GM21447 (cell line): Measurements from ENCODE around the gene OXGR1.
"Not testable (repeated sequence)": the region's sequence is repeated elsewhere in the genome, so short reads cannot be mapped to it uniquely, and the experiment has no call there.

Experiments
- ATAC-seq: cut with Tn5 transposase; IDR thresholded peaks from one replicate; pipeline ENCODE4 v1.9.1; 2021; ENCODE audit not compliant: unreplicated experiment

The OXGR1 gene

DNA sequence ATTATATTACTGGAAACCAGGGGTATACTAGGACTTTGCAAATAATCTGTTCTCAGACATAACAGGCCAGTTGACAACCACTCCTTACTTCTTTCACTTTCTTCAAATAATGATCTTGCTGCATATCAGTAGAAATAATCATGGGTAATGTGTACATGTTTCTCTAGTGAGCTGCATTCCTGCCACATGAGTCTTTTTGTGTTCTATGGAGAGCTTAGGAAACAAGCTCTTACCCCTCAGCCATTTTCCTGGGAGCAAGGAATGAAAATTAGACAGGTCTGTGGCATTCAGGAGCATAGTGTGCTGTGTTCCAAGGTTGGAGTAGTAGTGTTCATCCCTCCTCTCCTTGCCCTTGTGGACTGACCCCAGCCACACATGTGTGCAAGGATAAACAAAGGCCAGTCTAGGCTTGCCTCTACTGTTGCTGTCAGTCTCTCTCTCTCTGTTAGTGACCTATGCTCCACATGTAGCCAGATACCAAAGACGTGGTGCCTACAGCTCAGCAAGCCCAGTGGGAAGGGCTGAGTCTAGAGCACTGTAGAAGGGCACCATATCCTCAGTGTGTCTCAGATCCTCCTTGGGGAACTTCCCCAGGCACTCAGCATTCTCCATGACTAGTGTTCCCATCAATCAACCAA is 11.5 kb upstream of the OXGR1 start:
- ATAC-seq: no peak

DNA sequence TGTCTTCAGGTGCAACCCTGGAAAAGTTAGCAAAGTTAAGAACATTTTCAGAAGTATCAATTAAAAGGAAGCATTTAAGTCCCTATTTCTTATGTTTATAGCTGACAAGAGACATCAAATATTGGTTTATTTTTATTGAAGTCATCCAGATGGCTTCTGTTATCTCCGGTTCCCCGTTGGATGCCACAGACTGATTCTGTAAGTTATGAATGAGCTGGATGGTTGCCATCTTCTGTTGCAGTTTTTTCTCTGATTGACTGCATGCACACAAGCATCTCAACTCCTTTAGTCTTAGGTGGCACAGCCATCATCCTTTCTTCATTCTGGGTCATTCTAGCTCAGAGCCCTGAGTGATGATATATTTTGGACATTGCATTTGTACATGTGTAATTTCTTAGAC is 10.6 kb upstream of the OXGR1 start:
- no peak for ATAC-seq

GRCh38 chr13:97004096-97004876 is 10.0 kb upstream of the OXGR1 start:
- ATAC-seq: no peak

DNA sequence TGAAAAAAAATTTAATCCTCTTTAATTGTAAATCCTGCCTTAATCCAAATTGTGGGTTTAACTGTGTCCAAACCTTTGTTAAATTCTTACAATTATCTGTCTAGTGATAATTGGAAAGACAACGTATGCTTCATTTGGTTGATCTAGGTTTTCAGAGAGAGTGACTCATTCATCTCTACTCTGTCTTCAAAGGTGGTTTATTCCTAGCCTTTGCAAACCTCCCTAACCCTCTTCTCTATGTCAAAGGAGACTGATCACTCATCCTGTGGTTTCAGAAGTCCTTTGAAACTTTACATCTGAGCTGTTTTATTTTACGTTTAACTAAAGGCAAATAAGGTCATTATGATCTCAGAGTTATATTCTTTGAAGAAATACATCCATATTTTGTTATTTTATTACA is 8.8 kb upstream of the OXGR1 start:
- no peak for ATAC-seq

DNA sequence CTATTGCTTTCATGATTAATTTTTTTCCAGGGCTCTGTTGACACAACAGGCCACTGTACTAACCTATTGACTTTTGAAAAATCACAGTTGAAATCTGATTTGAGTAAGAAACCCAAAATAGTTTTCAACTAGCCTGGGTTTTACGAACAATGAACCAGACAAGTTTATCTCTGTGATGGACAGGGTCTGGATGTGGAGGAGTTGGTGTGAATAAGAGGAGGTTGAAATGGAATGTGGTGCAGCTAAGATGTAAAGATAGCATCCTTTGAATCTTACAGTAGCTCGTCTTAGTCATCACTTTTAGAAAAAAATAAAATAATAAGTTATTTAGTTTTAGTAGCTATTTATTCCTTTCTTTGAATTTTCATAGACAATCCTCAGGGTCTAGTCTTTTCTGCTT is 8.3 kb upstream of the OXGR1 start:
- ATAC-seq: no peak

DNA sequence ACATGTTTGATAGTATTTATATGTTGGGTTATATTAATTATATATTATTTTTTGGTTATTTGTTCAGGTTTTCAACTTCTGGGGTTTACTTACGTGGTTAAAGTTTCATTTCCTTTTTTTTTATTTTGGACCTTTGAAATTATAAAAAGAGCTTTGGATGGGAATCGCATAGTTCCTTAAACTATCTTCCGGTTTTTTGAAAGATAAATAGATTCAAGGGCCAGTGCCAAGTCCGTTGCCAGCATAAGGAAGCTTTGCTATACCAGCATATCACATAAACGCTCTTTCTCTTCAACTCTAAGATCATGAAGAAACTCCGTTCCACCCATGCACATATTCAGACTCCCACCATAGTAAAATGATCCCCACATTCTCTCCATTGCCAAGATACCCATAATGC is 7.4 kb upstream of the OXGR1 start:
- ATAC-seq: no peak

- no peak for ATAC-seq
Observed at GRCh38 chr13:97000295-97000925, 6.1 kb upstream of the OXGR1 start.

DNA sequence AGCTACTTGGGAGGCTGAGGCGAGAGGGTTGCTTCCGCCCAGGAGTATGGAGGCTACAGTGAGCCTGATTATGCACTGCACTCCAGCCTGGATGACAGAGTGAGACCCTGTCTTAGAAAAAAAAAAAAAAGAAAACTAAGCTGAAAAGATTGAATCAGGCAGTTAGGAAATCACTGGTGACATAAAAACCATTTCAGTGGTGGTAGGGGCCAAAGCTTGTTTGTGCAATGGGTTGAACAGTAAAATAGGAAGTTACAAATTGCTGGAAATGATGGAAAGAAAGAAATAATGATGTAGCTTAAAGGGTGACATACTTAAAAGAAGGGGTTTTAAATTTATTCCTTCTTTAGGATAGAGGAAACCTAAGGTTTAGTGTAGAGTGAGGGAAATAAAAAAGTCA is 4.8 kb upstream of the OXGR1 start:
- no peak for ATAC-seq

DNA sequence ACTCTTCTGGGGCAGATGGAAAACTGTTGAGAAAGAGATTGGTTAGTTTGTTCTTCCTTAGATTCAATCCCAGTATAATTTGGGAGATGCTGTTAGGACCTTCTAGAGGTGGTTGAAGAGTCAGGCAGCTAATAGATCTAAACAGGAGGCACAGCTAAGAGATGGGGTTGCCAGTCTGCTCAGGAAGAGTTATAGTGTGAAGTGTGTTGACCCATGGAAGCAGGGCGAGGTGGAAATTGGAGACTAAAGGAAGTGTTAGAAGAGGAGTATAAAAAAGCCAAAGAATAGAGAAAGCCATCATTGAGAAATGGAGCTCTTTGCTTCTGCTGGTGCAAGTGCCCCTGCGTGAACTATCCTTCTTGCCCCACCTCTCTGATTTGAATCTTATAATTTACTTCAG is 3.8 kb upstream of the OXGR1 start:
- no peak for ATAC-seq

DNA sequence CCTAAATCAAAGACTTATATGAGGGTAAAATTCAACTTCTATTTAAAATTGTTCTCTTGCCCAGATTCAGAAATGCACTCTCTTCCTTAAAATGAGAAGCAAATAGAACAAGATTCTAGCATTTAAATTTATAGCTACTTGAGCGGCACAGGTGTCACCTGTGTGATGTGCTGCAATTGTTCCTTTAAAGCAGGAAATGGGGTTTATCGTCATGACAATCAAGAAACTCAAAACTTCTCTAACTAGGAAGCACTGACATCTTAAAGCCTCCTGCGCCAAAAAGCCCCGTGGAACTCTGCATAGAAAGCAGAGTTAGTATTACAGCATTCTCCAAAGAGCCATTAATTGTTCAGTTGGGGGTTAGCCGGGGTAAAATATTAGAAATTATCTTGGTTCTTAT is 2.6 kb upstream of the OXGR1 start:
- ATAC-seq: no peak

DNA sequence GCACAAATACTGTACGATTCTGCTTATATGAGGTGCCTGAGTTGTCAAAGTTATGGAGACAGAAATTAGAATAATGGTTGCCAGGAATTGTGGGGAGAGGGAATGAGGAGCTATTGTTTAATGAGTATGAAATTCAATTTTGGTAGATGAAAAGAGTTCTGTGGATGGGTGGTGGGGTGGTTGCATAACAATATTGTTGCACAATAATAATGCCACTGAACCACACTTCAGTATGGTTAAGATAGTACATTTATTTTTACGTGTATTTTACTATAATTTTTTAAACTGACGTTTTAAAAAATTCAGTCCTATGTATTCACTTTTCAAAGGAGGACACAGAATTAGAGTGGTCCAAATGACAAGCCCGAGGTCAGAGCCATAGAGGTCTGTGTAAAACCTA is 1.8 kb upstream of the OXGR1 start:
- ATAC-seq: no peak

- ATAC-seq: no peak
Observed at GRCh38 chr13:96994858-96995243, 575 bp upstream of the OXGR1 start.

- ATAC-seq: no peak
Observed at GRCh38 chr13:96993634-96994016, 651 bp downstream of the OXGR1 start.

- no peak for ATAC-seq
Observed at GRCh38 chr13:96992633-96993032, 1.6 kb downstream of the OXGR1 start.

DNA sequence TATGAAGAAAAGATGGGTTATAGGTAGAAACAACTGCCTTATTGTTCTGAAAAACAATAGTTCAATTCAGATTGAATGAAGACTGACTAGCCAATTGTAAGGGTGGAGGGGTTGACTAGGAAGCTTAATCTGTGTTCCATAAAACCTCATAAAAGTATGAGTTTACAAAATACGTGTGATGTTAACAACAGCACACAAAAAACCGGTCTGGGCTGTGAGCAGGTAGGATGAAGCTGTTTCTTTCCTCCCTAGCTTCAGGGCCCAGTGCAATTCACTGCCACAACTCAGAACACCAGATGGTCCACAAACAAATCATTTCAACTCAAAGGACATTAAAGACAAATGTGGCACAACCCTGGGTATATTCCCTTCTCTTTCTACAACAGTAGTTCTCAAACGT is 3.2 kb downstream of the OXGR1 start:
- no peak for ATAC-seq

DNA sequence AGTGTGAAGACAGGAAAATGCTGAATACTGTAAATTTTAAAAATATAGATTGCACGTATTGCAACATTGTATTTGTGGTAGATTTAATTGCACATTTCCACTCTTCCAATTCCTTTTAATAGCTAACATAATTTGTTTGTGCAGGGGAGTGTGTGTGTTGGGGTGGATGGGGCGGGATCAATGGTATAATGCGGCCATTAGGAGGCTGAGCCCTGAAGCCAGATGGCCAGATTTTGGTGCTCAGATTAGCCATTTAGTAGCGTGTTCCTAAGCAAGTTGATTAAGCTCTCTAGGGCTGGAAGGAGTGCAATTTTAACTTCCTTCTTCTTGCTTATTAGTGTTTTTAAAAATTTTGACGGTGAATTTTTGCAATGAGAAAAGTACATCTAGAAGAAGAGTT is 5.8 kb downstream of the OXGR1 start:
- no peak for ATAC-seq

DNA sequence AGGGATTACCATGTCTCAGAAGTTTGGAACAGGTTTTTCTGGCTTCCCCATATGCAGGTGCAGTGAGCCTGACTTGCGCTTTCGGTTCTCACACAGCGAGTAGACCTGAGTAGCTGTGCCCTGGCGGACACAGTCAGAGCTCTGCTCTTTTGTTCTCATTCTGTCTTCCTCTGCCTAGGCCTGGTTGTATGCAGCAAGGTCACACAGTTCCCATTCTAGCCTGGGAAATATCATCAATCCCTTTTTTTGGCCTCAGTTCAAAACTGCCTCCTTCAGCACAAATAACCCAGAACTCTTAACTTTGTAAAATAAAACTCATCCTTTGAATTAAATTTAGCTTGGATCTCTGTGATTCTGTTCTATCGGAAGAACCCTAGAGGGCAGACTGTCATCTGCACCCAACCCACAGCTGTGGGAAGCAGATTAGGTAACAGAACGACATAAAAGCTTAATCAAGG is 10.2 kb downstream of the OXGR1 start:
- peak; percentile 98 for ATAC-seq

DNA sequence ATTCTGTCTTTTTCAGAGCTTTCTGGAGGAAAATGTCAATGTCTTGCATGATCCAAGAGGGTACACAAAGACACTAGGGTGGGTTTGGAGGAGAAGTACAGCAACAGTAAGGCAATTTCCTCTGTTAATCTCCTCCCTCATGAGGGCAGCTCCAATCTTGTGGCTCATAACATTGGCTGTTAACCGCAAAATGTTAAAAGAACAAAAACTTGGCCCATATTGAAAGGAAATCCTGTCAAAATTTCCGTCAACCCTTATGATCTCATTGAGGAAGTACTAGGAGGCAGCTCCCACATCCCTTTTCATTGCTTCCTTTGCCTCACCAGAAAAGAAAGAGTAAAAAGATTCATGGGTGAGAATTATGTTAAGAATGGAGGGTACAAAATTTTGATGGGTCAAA is 11.6 kb downstream of the OXGR1 start:
- ATAC-seq: no peak

GRCh38 chr13:96979861-96980260 is 14.4 kb downstream of the OXGR1 start:
- not testable (repeated sequence) for ATAC-seq

DNA sequence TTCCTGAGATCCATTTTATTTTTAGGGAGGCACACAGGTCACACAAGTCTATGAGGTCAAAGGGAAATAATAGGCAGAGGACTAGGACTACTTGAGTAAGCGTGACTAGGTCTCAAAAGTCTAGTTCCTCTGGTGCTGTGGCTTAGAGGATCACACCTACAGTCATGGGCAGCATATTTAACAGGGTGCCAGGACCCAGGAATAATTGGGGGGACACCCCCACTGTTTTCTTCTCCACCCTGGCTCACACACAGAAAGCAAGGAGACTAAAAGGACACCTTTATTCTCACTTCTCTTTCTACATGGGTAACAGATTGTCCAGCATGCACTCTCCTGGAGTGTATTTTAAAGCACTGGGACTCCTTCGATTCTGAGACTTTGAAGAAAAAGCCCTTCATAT is 26.2 kb downstream of the OXGR1 start:
- no peak for ATAC-seq

GRCh38 chr13:96967248-96967745 is 27.0 kb downstream of the OXGR1 start:
- ATAC-seq: no peak

GRCh38 chr13:96966415-96967102 is 27.7 kb downstream of the OXGR1 start:
- no peak for ATAC-seq
